Breast epithelium (tissue), 4 donors: ENCODE measurements around the gene NOS2. TPM values are rescaled to one million over a fixed set of nuclear protein-coding genes. Genes with fewer than 3 reads are reported as not detected.

ENCODE experiments used
- DNase-seq, 2 donors: peaks; one replicate each; pipeline ENCODE4 v3.0.0-alpha.2; 2019; ENCODE audit warnings: low spot score in 2 of 2
- H3K27ac ChIP-seq, 2 donors: fragments of 200-600 bp; sonication (generic) in 1 of 2; one replicate each; pipeline ENCODE4 v1.5.1; 2016 to 2019; ENCODE audit warnings: mild to moderate bottlenecking in 1 of 2
- H3K27me3 ChIP-seq, 2 donors: fragments of 200-600 bp; sonication (generic) in 1 of 2; one replicate each; pipeline versions ENCODE4 v1.5.1 to v1.6.0; 2017 to 2019; ENCODE audit warnings: control low read depth in 1 of 2, mild to moderate bottlenecking in 1 of 2
- H3K36me3 ChIP-seq: fragments of 200-600 bp; one replicate; pipeline ENCODE4 v1.5.1; 2019
- H3K4me1 ChIP-seq, 2 donors: fragments of 200-600 bp; sonication (generic); one replicate each; pipeline ENCODE4 v1.5.1; 2016 to 2019; ENCODE audit warnings: control low read depth in 1 of 2
- H3K4me3 ChIP-seq, 3 donors: fragments of 200-600 bp; sonication (generic); 1 replicate in 2 of 3; 2 replicates in 1 of 3; pipeline ENCODE4 v1.5.1; 2016 to 2019; ENCODE audit warnings: mild to moderate bottlenecking in 3 of 3, moderate library complexity in 2 of 3
- H3K9me3 ChIP-seq, 2 donors: fragments of 200-600 bp; sonication (generic) in 1 of 2; one replicate each; pipeline ENCODE4 v1.5.1; 2016 to 2019; ENCODE audit warnings: control low read depth in 1 of 2
- POLR2A ChIP-seq: fragments of 450-650 bp; IDR thresholded peaks from one replicate; pipeline ENCODE4 v1.6.1; 2016; ENCODE audit warnings: antibody characterized with exemption, mild to moderate bottlenecking, moderate library complexity
- POLR2AphosphoS5 ChIP-seq, 3 donors: sonication (generic); formaldehyde crosslinking; IDR thresholded peaks; one replicate each; pipeline ENCODE4 v1.6.1; 2017; ENCODE audit warnings: antibody characterized with exemption in 3 of 3
- intact Hi-C: fragments of 100-400 bp; cut with DNase I; formaldehyde crosslinking; loops from one replicate; pipeline ENCODE4 v1.15.1; 2023; ENCODE audit warnings: low total_unique reads
- total RNA-seq, 3 donors: library from RNA; depleted of rRNA; stranded (reverse); fragments of >200 nt; gene quantifications; one replicate each; pipeline ENCODE4 v1.1.0, GENCODE V29; 2016
- TF ChIP-seq, protein P1 (sequence below), 3 donors: fragments of 450-650 bp; IDR thresholded peaks; one replicate each; pipeline ENCODE4 v1.5.1; 2016 to 2017; ENCODE audit warnings: antibody characterized with exemption in 3 of 3, mild to moderate bottlenecking in 3 of 3, moderate library complexity in 3 of 3

Gene NOS2
- total RNA-seq, 3 donors from 2014 or later = 0.16 to 0.33 (median 0.29) TPM

GRCh38 chr17:27809555-27809954, 9.2 kb upstream of the NOS2 start:
- H3K4me1 ChIP-seq = no peaks in the 10 kb centered on the region
- no peak overlapping the region for H3K27ac ChIP-seq
- TF ChIP-seq POLR2A = no peak
- no peaks in the 10 kb centered on the region for H3K36me3 ChIP-seq
- intact Hi-C loops = no loop called here
- H3K9me3 ChIP-seq = no peaks in the 10 kb centered on the region
- H3K4me3 ChIP-seq = no peak overlapping the region
- no peak for DNase-seq
- no peaks in the 10 kb centered on the region for H3K27me3 ChIP-seq

DNA sequence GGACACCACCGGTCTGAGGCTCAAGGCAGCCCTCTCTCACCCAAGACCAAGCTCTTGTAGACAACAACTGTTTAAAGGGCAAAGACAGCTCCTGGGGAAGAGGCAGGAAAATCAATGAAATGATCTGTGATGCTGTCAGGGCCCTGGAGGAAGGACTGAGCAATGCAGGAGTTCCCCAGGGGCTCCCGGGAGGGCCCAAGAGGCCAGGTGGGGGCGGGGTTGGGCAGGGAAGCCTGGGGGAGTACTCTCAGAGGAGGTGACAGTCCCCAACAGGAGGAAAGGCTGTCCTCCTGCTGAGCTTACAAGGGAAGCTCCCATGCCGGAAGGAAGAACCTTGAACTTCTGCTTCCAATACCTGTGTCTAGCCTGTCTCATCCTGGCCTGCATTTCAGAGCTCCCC, 8.3 kb upstream of the NOS2 start:
- intact Hi-C loops = no loop called here
- TF ChIP-seq POLR2A (no peak), POLR2AphosphoS5 (IDR thresholded peaks at IDR 0.05) (no peak)
- TF ChIP-seq, protein P1, sequence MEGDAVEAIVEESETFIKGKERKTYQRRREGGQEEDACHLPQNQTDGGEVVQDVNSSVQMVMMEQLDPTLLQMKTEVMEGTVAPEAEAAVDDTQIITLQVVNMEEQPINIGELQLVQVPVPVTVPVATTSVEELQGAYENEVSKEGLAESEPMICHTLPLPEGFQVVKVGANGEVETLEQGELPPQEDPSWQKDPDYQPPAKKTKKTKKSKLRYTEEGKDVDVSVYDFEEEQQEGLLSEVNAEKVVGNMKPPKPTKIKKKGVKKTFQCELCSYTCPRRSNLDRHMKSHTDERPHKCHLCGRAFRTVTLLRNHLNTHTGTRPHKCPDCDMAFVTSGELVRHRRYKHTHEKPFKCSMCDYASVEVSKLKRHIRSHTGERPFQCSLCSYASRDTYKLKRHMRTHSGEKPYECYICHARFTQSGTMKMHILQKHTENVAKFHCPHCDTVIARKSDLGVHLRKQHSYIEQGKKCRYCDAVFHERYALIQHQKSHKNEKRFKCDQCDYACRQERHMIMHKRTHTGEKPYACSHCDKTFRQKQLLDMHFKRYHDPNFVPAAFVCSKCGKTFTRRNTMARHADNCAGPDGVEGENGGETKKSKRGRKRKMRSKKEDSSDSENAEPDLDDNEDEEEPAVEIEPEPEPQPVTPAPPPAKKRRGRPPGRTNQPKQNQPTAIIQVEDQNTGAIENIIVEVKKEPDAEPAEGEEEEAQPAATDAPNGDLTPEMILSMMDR (IDR thresholded peaks at IDR 0.05) = no peak

DNA sequence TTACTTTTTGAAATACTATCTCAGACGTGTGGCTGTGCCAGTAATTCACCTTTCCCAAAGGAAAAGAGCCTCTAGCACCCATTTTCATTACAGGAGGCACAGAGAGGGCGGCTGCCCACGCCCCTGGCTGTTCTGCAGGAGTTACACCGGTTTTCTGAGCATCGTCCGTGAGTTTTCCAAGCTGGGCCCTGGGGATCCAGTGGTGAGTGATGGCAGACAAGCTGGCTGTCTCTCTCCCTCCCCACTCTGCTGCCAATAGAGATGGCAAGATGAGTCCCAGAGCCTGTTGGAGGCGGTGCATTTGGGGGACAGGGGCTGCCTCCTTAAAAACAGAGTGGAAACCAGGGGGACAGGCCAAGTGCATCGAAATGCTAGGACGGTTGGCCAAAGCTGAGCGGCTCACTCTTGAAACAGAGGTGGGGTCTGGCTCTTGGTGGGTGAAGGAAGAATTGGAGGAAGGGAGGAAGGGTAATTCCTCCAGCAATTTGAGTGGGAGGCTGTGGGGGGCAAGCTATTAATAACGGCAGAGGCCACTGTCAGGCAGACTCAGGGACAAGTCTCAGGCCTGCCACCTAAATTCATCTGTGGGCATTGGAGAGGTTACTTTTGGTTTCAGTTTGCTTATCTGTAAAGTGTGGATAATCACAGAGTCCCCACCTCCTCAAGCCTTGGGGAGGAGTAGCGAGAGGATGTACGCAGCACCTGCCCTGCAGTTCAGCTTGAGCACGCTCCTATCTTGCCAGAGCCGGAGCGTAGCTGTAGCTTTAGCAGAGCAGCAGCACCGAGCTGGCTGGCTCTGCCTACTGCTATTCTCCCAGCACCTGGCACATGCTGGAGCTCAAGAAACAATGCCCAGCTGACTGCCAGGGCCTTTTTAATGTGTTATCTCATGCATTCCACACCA, 7.5 kb upstream of the NOS2 start:
- DNase-seq = no peak
- intact Hi-C loops = no loop called here
- Histone ChIP-seq H3K27me3 (no peaks in the 10 kb centered on the region), H3K27ac (no peak overlapping the region), H3K9me3 (no peaks in the 10 kb centered on the region), H3K4me1 (no peaks in the 10 kb centered on the region), H3K4me3 (peak overlapping the region in 2 of 3 donors; percentile 24 to 32), H3K36me3 (no peaks in the 10 kb centered on the region)
- TF ChIP-seq, protein P1 (IDR thresholded peaks at IDR 0.05) = no peak
- no peak for TF ChIP-seq POLR2AphosphoS5 (IDR thresholded peaks at IDR 0.05)
- no peak for TF ChIP-seq POLR2A

More for the DNA sequence above, 8.3 kb upstream of the NOS2 start:
- H3K27me3 ChIP-seq = no peaks in the 10 kb centered on the region
- H3K9me3 ChIP-seq = no peaks in the 10 kb centered on the region
- no peaks in the 10 kb centered on the region for H3K4me1 ChIP-seq
- no peak overlapping the region for H3K4me3 ChIP-seq
- no peak overlapping the region for H3K27ac ChIP-seq
- DNase-seq = no peak
- H3K36me3 ChIP-seq = no peaks in the 10 kb centered on the region

DNA sequence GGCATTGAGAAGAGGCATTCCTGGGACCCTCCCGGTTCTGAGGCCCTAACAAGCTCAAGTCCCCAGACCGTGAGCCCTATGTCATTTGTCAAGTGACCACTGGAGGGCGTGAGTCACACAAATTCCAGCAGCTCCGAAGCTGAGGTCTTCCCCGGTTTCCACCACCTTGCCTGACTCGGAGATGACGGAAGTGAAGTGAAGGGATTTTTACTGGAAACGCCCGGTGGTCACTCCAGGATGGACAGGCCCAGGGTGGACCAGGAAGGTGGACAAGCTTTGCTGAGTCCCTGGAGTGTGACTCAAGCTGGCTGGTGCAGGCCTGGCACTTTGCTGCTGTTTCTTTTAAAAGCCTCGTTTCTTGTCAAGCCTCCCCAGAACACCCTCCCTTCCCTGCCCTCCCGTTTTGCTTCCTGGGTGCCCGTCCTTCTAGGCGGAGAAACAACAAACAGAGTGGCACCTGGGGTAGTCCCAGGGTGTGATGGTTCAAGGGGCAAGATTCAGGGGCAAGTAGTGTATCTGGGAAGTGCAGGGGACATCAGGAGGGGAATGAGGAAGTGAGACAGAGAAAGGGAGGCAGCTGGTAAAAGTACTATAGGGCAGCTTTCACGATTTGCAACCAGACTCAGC, 5.3 kb upstream of the NOS2 start:
- TF ChIP-seq POLR2AphosphoS5 (IDR thresholded peaks at IDR 0.05) (no peak), POLR2A (no peak)
- TF ChIP-seq, protein P1 (IDR thresholded peaks at IDR 0.05) = peak; percentile 88 to 91 (median 88)
- DNase-seq = peak; percentile 81 to 83
- peak overlapping the region; percentile 24 to 61 (median 32) for H3K4me3 ChIP-seq
- intact Hi-C loops = no loop called here
- H3K36me3 ChIP-seq = no peaks in the 10 kb centered on the region
- no peaks in the 10 kb centered on the region for H3K27me3 ChIP-seq
- peak overlapping the region; percentile 17 to 29 for H3K27ac ChIP-seq
- no peaks in the 10 kb centered on the region for H3K9me3 ChIP-seq
- no peaks in the 10 kb centered on the region for H3K4me1 ChIP-seq

DNA sequence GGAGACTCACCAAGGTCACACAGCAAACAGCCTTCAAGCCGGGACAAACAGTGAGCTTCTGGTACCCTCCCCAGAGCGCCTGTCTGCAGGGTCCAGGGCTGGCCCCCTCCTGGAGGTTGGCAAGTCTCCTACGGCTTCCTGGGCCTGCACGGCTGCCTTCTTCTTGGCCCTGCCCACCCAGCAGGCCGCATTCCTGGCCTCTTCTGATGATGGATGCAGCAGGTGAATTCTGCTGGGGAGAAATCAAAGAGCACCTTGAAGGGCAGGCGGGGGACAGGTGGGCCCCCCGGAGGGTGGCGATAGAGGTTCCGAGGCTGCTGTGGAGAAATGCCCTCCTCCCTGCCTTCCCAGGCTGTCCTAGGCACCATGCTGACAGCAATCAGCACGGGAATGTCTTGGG, 3.8 kb upstream of the NOS2 start:
- H3K9me3 ChIP-seq = no peaks in the 10 kb centered on the region
- H3K36me3 ChIP-seq = no peaks in the 10 kb centered on the region
- intact Hi-C loops = no loop called here
- H3K4me1 ChIP-seq = no peaks in the 10 kb centered on the region
- H3K27me3 ChIP-seq = no peaks in the 10 kb centered on the region
- no peak for DNase-seq
- no peak overlapping the region for H3K4me3 ChIP-seq
- TF ChIP-seq, protein P1 (IDR thresholded peaks at IDR 0.05) = no peak
- TF ChIP-seq POLR2A (no peak), POLR2AphosphoS5 (IDR thresholded peaks at IDR 0.05) (no peak)
- no peak overlapping the region for H3K27ac ChIP-seq
